ENCODE measurements around the gene SLC6A8.
A peak's percentile ranks its signal among the peaks of the same experiment; 100 is the strongest.

Gene SLC6A8

DNA sequence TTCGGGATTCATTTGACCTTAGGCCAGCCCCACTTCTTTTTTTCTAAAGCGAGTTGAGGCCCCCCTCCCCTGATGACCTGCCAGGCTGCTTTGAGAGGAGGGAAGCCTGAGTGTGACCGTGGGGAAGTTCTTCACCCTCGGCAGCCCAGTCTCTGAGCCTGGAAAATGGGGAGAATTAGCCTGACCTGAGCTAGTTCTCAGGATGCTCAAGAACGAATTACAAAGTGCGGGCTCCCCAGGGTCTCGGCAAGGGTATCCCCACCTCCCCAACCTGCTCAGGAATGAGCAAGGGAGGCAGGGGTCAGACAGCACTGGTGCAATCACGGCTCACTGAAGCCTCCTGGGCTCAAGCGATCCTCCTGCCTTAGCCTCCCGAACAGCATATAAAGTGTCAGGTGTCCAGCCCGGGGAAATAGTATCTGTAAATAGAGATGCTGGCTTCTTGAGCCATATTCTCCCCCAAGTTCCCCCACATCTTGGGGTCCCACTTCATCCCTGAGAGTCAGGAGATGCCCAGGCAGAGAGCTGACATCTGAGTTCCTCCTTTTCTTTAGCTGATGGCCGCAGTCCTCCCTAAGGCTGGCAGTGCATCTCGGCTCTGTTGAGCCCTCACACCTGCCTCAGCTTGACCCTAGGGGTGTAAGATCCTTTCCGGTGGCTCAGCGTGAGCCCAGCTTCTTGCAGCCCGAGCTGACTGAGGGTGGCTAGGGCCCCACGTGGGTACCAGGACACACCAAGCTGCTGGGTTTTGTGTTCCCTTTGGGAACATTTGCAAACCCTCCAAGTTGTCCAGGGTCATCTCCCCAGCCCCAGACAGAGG lies 39.2 kb upstream of the SLC6A8 start:
- no peak overlapping the region for H3K27ac ChIP-seq (ENCODE audit: low read length)
- H3K27me3 ChIP-seq (ENCODE audit: low read depth, low read length) = no peaks in the 10 kb centered on the region
- H2AFZ ChIP-seq (ENCODE audit: low read depth, low read length) = no peak overlapping the region
- TF ChIP-seq, protein P1, sequence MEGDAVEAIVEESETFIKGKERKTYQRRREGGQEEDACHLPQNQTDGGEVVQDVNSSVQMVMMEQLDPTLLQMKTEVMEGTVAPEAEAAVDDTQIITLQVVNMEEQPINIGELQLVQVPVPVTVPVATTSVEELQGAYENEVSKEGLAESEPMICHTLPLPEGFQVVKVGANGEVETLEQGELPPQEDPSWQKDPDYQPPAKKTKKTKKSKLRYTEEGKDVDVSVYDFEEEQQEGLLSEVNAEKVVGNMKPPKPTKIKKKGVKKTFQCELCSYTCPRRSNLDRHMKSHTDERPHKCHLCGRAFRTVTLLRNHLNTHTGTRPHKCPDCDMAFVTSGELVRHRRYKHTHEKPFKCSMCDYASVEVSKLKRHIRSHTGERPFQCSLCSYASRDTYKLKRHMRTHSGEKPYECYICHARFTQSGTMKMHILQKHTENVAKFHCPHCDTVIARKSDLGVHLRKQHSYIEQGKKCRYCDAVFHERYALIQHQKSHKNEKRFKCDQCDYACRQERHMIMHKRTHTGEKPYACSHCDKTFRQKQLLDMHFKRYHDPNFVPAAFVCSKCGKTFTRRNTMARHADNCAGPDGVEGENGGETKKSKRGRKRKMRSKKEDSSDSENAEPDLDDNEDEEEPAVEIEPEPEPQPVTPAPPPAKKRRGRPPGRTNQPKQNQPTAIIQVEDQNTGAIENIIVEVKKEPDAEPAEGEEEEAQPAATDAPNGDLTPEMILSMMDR (IDR thresholded peaks at IDR 0.05; ENCODE audit: low read depth, low read length) = no peak
- no peak for TF ChIP-seq EZH2phosphoT487 (IDR thresholded peaks at IDR 0.05; ENCODE audit: low read depth)
- no peak overlapping the region for H3K9ac ChIP-seq (ENCODE audit: low read length)
- no peaks in the 10 kb centered on the region for H3K79me2 ChIP-seq (ENCODE audit: low read length)
- H3K4me1 ChIP-seq (ENCODE audit: low read length) = no peaks in the 10 kb centered on the region
- no peak overlapping the region for H3K4me2 ChIP-seq (ENCODE audit: low read length)
- no peaks in the 10 kb centered on the region for H3K9me3 ChIP-seq (ENCODE audit: insufficient read depth, low read length)
- no peaks in the 10 kb centered on the region for H3K36me3 ChIP-seq (replicated peaks; ENCODE audit: low read depth, low read length)
- no peak overlapping the region for H3K4me3 ChIP-seq (ENCODE audit: low read length)
- no peaks in the 10 kb centered on the region for H4K20me1 ChIP-seq (ENCODE audit: insufficient read depth, low read length)

DNA sequence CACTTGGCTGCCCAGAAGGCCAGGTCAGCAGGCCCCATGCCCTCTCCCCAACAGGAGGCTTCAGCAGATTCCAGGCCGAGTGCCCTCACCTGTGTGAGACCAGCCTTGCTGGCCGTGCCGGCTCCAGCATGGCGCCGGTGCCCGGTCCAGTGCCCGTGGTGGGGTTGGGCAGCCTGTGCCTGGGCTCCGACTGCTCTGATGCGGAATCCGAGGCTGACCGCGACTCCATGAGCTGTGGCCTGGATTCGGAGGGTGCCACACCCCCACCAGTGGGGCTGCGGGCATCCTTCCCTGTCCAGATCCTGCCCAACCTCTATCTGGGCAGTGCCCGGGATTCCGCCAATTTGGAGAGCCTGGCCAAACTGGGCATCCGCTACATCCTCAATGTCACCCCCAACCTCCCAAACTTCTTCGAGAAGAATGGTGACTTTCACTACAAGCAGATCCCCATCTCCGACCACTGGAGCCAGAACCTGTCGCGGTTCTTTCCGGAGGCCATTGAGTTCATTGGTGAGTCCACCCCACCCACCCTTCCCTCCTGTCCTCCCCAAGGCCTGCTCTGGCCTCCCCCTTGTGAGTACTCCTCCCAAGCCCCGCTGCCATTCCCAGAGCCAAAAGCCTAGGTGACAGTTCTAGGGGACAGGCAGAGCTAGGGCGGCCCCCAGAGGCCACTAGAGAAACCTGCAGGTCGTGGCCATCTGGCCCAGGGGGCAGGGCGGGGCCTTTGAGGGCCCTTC lies 38.4 kb upstream of the SLC6A8 start:
- H4K20me1 ChIP-seq (ENCODE audit: insufficient read depth, low read length) = no peaks in the 10 kb centered on the region
- 0 out of 2 replicates have a peak overlapping the region, but pooled peaks have one; percentile 31 for H3K4me2 ChIP-seq (ENCODE audit: low read length)
- no peaks in the 10 kb centered on the region for H3K27me3 ChIP-seq (ENCODE audit: low read depth, low read length)
- no peak for TF ChIP-seq EZH2phosphoT487 (IDR thresholded peaks at IDR 0.05; ENCODE audit: low read depth)
- TF ChIP-seq, protein P1 (IDR thresholded peaks at IDR 0.05; ENCODE audit: low read depth, low read length) = peak; percentile 63
- no peaks in the 10 kb centered on the region for H3K9me3 ChIP-seq (ENCODE audit: insufficient read depth, low read length)
- no peak overlapping the region for H3K27ac ChIP-seq (ENCODE audit: low read length)
- no peaks in the 10 kb centered on the region for H3K4me1 ChIP-seq (ENCODE audit: low read length)
- no peaks in the 10 kb centered on the region for H3K36me3 ChIP-seq (replicated peaks; ENCODE audit: low read depth, low read length)
- H3K79me2 ChIP-seq (ENCODE audit: low read length) = no peaks in the 10 kb centered on the region
- H3K4me3 ChIP-seq (ENCODE audit: low read length) = no peak overlapping the region
- no peak overlapping the region for H3K9ac ChIP-seq (ENCODE audit: low read length)
- peak overlapping the region; percentile 75; the same call in 1 of the 2 replicates for H2AFZ ChIP-seq (ENCODE audit: low read depth, low read length)

GRCh38 chrX:153649915-153650782 lies 37.6 kb upstream of the SLC6A8 start:
- H3K4me1 ChIP-seq (ENCODE audit: low read length) = no peaks in the 10 kb centered on the region
- no peak overlapping the region for H3K4me3 ChIP-seq (ENCODE audit: low read length)
- H3K4me2 ChIP-seq (ENCODE audit: low read length) = 0 out of 2 replicates have a peak overlapping the region, but pooled peaks have one; percentile 31
- peak overlapping the region; percentile 75; the same call in 1 of the 2 replicates for H2AFZ ChIP-seq (ENCODE audit: low read depth, low read length)
- no peak overlapping the region for H3K27ac ChIP-seq (ENCODE audit: low read length)
- H3K79me2 ChIP-seq (ENCODE audit: low read length) = no peaks in the 10 kb centered on the region
- H4K20me1 ChIP-seq (ENCODE audit: insufficient read depth, low read length) = no peaks in the 10 kb centered on the region
- no peaks in the 10 kb centered on the region for H3K9me3 ChIP-seq (ENCODE audit: insufficient read depth, low read length)
- no peak for TF ChIP-seq EZH2phosphoT487 (IDR thresholded peaks at IDR 0.05; ENCODE audit: low read depth)
- TF ChIP-seq, protein P1 (IDR thresholded peaks at IDR 0.05; ENCODE audit: low read depth, low read length) = no peak
- no peaks in the 10 kb centered on the region for H3K27me3 ChIP-seq (ENCODE audit: low read depth, low read length)
- H3K36me3 ChIP-seq (replicated peaks; ENCODE audit: low read depth, low read length) = no peaks in the 10 kb centered on the region
- H3K9ac ChIP-seq (ENCODE audit: low read length) = no peak overlapping the region

Data from OCI-LY3 (cell line).